CD4-positive, alpha-beta T cell treated with Interferon alpha-2 for 1 hour (primary cell): ENCODE results near the gene NKG7.

ENCODE experiments used
- DNase-seq, 2 donors: peaks; one replicate each; pipeline ENCODE4 v3.0.0-alpha.2; 2020 to 2022

NKG7 gene

DNA sequence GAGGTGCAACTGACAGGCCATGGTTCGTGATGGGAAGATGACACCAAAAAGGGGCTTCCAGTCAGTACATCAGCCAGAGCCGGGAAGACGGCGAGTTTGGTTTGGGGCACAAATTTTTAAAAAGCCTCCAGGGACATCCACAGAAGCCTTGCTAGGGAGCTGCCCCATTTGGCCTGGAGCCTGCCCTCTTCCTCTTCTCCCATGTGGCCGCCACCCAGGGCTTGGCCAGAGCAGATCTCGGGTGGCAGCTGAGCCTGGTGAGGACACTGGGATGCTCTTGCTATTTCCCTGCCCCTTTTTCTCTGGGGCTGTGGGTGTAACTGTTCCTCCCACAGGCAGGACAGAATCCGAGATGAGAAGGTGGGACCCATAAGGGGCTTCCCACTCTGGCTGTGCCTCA is 14.5 kb downstream of the NKG7 start:
- no peak for DNase-seq

- no peak for DNase-seq
Observed at GRCh38 chr19:51356159-51356801, 16.2 kb downstream of the NKG7 start.

- DNase-seq = peak; percentile 59 to 61
Observed at GRCh38 chr19:51354742-51355148, 17.7 kb downstream of the NKG7 start.

- DNase-seq = no peak
Observed at GRCh38 chr19:51354103-51354741, 18.2 kb downstream of the NKG7 start.

DNA sequence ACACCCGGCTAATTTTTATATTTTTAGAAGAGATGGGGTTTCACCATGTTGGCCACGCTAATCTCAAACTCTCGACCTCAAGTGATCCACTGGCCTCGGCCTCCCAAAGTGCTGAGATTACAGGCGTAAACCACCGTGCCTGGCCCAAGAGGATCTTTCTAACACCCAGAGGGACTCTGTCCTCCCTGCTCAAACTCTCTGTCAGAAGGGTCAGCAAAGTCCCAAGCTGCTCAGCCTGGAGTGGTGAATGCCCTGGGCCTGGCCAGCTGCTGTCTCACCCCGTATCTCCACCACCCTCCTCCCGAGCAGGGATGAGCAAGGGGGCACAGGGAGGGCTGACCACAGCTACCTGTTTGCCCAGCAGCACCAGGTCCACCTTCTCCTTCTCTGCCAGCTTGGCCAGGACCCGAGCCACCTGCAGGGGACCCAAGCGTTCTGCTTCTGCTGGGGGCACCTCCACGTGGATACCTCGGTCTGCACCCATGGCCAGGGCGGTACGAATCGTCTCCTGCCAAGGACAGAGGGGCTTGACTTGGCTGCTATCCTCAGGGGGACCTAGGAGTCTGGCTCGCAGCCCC is 19.6 kb downstream of the NKG7 start:
- no peak for DNase-seq

- no peak for DNase-seq
Observed at GRCh38 chr19:51351266-51351990, 21.0 kb downstream of the NKG7 start.

DNA sequence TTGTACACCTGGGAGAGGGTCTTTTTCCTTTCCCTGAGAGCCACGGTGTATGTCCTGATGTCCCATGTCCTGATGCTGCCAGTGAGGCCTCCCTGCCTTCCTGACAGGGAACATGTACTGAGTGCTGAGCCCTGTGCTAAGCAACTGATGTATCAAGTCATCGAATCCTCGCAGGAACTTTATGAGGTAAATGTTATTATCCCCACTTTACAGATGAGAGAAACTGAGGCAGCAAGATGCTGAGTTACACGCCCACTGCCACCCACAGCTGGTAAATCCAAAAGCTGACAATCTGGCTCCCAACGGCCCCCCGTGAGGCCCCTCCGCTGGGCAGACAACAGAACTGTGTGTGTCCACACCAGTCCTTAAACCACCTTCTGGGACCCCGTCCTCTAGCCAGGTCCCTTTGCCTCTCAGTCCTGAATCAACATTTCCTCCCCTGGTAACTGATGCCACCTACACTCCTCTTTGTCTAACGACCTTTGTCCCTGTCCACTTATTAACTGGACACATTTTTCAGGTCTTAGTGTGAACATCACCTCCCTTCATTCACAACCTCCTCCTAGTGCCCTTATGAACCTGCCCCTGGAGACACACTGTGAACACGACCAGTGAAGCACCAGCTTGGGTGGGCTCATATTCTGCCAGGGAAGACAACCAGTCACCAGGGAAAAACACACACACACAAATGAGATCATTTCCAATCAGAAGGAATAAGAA is 25.1 kb downstream of the NKG7 start:
- no peak for DNase-seq

DNA sequence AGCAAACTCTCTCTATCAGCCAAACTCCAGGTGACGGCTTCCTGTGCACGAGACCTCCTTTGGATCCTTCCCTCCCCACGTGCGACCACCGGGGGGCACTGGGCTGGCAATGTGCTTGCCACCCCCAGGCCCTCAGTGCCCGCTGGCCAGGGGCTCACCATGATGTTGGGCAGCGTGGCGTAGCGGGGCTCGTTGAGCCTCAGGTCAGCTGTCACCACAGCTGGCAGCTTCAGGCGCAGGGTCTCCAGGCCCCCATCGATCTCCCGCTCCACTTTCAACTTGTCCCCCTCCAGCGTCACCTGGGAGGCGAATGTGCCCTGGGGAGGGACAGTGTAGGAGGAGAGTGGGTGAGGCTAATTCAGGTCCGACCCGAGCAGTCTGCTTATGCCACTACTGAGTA is 25.7 kb downstream of the NKG7 start:
- DNase-seq = no peak

GRCh38 chr19:51345076-51345620 is 27.3 kb downstream of the NKG7 start:
- DNase-seq = no peak

GRCh38 chr19:51342631-51343569 is 29.6 kb downstream of the NKG7 start:
- no peak for DNase-seq

DNA sequence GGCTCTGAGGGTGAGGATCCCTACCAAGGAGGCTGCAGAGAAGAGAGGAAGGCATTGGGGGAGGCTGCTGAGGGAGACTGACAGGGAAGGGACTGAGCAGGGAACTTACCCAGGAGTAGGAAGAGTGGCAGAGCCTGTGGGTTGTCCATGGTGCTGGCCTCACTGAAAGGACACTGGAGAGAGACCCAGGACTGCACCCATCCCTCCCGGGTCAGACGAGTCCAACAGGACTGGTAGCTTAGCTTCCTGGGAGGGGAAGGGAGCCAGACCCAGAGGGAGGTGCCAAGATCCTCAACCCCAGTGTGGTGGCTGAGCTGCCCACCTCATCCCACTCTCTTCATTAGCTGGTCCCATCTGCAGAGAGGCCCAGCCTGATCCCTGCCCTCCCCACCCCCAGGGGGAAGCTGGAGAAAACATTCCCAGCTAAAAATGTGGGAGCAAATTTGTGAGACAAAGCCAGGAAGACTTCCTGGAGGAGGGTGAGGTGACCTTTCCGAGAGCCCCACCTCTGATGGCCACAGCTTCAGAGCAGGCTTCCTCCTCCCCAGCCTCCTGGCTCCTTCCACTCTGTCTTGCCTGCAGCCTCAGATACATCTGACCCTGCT is 30.4 kb downstream of the NKG7 start, which contains the start of gene VSIG10L:
VSIG10L (minus strand) TSS at position 164 of the 605 bp plus-strand sequence; CDS start at position 149, 15 bp downstream.
- DNase-seq = no peak

DNA sequence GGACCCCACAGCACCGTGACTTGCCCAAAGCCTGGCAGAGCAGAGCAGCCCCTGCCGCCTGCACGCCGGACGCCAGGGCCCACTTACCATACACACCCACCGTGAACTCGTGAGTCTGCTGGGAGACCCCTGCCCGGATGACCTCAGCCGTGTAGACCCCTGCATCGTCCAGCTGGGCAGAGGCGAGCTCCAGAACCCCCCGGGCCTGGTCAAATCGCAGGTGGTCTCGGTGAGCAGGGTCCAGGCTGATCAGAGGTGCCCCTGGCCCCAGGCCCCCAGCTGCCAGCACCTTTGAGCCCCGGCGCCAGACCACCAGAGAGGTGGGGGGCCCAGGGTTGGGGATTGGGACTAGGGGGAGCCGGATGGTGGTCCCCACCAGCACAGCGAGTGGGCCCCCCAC is 31.4 kb downstream of the NKG7 start:
- DNase-seq = no peak

- peak; percentile 93 to 94 for DNase-seq
Observed at GRCh38 chr19:51339687-51340656, 32.5 kb downstream of the NKG7 start.

DNA sequence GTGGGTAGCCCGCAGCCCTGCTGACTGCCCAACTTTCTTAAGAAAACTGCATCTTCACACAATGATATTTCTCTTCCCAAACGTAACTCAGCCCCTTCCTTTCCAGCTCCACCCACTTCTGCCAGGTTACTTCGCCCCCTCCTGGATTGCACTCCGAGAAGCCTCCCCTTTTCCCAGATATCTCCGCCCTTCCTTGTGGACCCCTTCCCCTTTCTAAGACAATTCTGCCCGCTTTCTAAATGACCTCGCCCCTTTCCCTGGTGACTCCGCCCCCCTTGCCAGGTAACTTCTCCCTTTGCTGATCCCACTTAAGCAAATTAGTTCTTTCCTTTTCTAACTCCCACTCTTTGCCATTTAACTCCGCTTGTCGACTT is 33.2 kb downstream of the NKG7 start:
- DNase-seq = no peak

DNA sequence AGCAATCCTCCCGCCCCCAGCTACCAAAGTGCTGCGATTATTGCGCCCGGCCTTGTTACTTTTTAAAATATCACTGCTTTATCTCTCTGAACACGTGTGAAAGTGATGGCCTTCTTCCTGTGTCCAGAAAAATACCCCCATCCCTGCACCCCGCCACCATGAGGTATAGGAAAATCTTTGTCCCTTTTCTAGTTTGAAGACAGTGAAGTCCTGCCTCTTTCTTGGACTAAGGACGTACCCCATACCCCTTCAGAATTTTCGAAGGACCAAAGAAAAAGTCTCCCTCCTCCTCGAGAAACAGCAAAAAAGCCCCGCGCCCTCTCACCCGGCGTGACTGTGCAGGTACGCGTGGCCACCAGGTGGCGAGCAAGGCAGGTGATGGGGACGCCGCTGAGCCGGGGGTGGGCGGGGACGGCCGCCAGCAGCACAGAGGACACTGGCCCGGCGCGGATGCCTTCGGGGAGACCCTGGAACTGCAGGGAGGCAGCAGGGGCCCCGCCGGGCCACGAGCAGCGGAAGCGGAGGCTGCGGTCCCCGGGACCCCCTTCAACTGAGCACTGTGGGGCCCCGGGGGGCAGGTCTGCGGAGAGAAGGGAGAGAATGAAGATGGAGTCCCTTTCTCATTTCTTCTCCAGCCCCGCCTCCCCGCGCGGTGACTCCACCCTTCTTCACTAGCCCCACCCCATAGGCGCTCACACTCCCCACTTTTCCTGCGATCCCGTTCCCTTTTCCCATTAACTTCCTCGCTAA is 33.7 kb downstream of the NKG7 start:
- peak; percentile 83 to 86 for DNase-seq

GRCh38 chr19:51337861-51338562 is 34.4 kb downstream of the NKG7 start:
- DNase-seq = no peak

DNA sequence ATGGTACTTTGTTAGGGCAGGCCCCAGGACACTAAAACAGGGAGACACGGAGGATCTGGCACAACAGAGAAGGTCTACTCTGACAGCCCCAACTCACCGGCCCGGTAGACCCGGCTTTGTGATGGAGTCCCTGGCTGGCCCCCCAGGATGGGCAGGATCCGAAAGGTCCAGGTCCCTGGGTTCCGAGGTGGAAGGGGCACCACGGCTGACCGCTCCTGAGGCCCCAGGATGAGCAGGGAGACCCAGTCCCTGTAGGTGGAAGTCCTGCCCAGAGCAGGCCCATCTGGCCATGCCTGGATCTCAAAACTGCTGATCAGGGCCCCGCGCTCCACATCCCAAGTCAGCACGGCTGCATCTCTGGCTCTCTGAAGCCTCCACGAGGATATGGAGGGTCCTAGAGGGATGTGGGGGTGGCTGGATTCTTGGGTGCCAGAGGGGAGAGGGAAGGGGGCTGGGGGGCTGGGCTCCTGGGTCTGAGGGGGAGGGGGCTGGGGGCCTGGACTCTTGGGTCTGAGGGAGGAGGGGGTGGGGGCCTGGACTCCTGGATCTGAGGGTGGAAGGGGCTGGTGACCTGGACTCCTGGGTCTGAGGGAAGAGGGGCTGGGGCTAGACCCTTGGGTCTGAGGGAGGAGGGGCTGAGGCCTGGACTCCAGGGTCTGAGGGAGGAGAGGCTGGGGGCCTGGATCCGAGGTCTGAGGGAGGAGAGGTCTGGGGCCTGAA is 35.2 kb downstream of the NKG7 start:
- DNase-seq = no peak
